ENCODE data around the gene ZDHHC14.

The ZDHHC14 gene

GRCh38 chr6:157487110-157487773 lies 106.3 kb downstream of the ZDHHC14 start:
- Mint-ChIP-seq H3K4me1 (ENCODE audit: low read depth) (peaks cover 37% of the 10 kb centered on the region), H3K27ac (peak overlapping the region; percentile 62), H3K4me3 (no peak overlapping the region), H3K9me3 (peaks cover 4% of the 10 kb centered on the region), H3K36me3 (ENCODE audit: low read depth) (peaks cover 11% of the 10 kb centered on the region), H3K27me3 (ENCODE audit: low read depth) (peaks cover 8% of the 10 kb centered on the region)

DNA sequence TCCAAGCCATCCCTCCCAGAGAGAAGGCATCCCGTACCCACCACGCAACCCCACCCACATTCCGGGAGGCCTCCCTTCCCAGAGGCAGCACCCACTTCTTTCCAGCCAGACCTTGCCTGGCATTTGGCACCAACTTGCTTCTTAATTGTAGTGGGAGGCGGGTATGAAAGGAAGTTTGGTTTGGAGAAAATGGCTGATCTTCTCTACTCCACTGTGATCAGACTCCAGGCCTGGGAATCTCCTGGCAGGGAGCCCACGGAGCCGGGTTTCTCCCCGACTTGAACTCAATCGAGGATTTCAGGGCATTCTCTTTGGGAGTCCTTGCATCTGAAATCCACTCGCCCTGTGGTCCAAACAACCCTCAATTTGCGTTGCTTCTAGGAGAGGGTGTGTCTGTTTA lies 107.1 kb downstream of the ZDHHC14 start:
- H3K4me1 Mint-ChIP-seq (ENCODE audit: low read depth): peaks cover 39% of the 10 kb centered on the region
- H3K9me3 Mint-ChIP-seq: peaks cover 4% of the 10 kb centered on the region
- H3K36me3 Mint-ChIP-seq (ENCODE audit: low read depth): peaks cover 12% of the 10 kb centered on the region
- peaks cover 8% of the 10 kb centered on the region for H3K27me3 Mint-ChIP-seq (ENCODE audit: low read depth)
- no peak overlapping the region for H3K4me3 Mint-ChIP-seq
- no peak overlapping the region for H3K27ac Mint-ChIP-seq

- H3K4me1 Mint-ChIP-seq (ENCODE audit: low read depth): peaks cover 38% of the 10 kb centered on the region
- no peak overlapping the region for H3K27ac Mint-ChIP-seq
- H3K4me3 Mint-ChIP-seq: no peak overlapping the region
These were observed 107.7 kb downstream of the ZDHHC14 start for GRCh38 chr6:157488716-157489118.

DNA sequence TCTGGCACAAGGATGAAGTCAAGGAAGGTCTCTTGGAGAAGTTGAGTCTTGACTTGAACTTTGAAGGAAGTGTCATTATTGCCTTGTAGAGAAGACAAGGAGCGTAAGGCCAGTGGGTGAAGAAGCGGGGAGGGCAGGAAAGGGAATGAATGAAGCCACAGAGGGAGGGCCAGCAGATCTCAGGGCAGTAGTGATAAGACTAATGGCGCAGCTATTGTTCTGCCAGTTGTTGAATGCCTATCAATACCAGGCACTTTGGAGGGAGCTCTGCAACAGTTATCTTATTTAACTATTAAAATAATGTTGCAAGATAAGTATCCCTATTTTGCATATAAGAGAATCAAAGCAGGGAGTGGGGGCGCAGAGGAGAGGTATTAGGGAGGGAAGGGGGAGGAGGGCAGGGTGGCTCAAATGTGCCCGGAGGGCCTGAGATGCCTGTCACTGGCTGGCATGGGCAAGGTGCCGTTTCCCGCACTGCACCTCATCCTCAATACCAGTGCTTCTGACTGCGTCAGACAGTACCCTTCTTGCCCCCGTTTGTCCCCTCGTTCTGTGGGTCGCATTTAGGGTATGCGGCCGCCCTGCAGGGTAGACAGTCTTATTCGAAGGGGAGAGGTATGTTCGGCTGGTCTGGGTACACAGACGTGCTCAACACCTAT lies 109.8 kb downstream of the ZDHHC14 start:
- Mint-ChIP-seq H3K4me1 (ENCODE audit: low read depth) (peaks cover 37% of the 10 kb centered on the region), H3K27ac (no peak overlapping the region), H3K9me3 (peaks cover 3% of the 10 kb centered on the region), H3K4me3 (no peak overlapping the region), H3K36me3 (ENCODE audit: low read depth) (peaks cover 15% of the 10 kb centered on the region), H3K27me3 (ENCODE audit: low read depth) (peaks cover 8% of the 10 kb centered on the region)

More at GRCh38 chr6:157488716-157489118, 107.7 kb downstream of the ZDHHC14 start:
- Mint-ChIP-seq H3K36me3 (ENCODE audit: low read depth) (peaks cover 12% of the 10 kb centered on the region), H3K9me3 (peaks cover 3% of the 10 kb centered on the region), H3K27me3 (ENCODE audit: low read depth) (peaks cover 8% of the 10 kb centered on the region)

DNA sequence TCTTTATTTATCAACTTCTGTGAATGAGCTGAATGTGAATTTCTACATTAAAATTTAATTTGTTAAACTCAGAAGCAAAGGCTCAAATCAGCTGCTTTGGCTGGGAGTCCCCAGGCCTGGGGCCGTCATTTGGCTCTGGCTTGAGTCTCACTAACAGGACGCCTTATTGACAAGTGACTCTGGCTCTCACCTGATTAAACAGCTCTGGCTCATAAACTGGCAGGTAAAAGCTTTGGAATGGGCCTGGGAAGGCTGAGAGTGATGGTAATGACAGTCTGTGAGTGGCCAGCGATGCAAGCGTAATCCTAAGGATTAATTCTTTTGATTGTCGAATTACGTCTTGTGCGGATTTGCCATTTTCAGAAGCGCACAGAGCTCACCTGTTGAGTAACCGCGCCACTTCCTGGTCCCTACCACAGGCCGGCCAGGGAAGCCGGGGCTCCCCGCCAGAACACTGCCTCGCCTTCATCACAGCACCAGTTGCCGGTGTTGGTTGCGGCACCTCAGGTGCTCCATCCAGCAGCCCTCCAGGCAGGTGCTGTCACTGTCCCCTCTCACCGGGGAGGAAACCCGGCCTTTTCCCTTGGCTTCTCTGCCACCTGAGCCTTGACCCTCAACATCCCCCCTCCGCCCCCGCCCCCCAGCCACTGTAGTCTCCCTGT lies 110.7 kb downstream of the ZDHHC14 start:
- Mint-ChIP-seq H3K4me3 (no peak overlapping the region), H3K27ac (no peak overlapping the region), H3K9me3 (peaks cover 10% of the 10 kb centered on the region), H3K27me3 (ENCODE audit: low read depth) (peaks cover 8% of the 10 kb centered on the region), H3K4me1 (ENCODE audit: low read depth) (peaks cover 28% of the 10 kb centered on the region), H3K36me3 (ENCODE audit: low read depth) (peaks cover 17% of the 10 kb centered on the region)

DNA sequence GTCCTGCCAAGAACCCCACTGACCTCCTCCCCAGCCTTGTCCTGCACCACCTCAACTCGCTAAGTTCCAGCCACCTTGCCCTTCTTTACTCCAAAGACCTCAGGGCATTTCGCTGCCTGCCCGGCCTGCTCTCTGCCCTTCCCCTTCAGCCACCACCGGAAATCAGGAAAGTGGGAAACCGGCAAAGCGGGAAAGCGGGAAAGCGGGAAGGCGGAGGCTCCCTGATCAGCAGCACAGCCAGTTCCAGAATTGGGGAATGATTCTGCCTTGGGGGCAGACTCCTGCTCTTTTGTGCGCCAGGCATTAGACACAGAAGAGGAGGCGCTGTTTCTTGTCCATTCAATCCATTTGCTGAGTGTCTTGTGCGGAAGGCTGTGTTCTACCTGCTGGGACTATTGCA lies 111.3 kb downstream of the ZDHHC14 start:
- Mint-ChIP-seq H3K27me3 (ENCODE audit: low read depth) (peaks cover 8% of the 10 kb centered on the region), H3K4me1 (ENCODE audit: low read depth) (peaks cover 25% of the 10 kb centered on the region), H3K36me3 (ENCODE audit: low read depth) (peaks cover 21% of the 10 kb centered on the region), H3K4me3 (no peak overlapping the region), H3K27ac (no peak overlapping the region), H3K9me3 (peaks cover 16% of the 10 kb centered on the region)

GRCh38 chr6:157492741-157493140 lies 111.8 kb downstream of the ZDHHC14 start:
- Mint-ChIP-seq H3K27me3 (ENCODE audit: low read depth) (peaks cover 8% of the 10 kb centered on the region), H3K27ac (no peak overlapping the region), H3K36me3 (ENCODE audit: low read depth) (peaks cover 22% of the 10 kb centered on the region), H3K4me3 (no peak overlapping the region), H3K4me1 (ENCODE audit: low read depth) (peaks cover 21% of the 10 kb centered on the region), H3K9me3 (peaks cover 17% of the 10 kb centered on the region)

GRCh38 chr6:157493173-157493572 lies 112.2 kb downstream of the ZDHHC14 start:
- peaks cover 17% of the 10 kb centered on the region for H3K9me3 Mint-ChIP-seq
- peaks cover 23% of the 10 kb centered on the region for H3K4me1 Mint-ChIP-seq (ENCODE audit: low read depth)
- H3K27me3 Mint-ChIP-seq (ENCODE audit: low read depth): peaks cover 11% of the 10 kb centered on the region
- no peak overlapping the region for H3K27ac Mint-ChIP-seq
- H3K4me3 Mint-ChIP-seq: no peak overlapping the region
- peaks cover 25% of the 10 kb centered on the region for H3K36me3 Mint-ChIP-seq (ENCODE audit: low read depth)

GRCh38 chr6:157493576-157493975 lies 112.6 kb downstream of the ZDHHC14 start:
- peaks cover 25% of the 10 kb centered on the region for H3K36me3 Mint-ChIP-seq (ENCODE audit: low read depth)
- H3K27ac Mint-ChIP-seq: no peak overlapping the region
- no peak overlapping the region for H3K4me3 Mint-ChIP-seq
- peaks cover 22% of the 10 kb centered on the region for H3K4me1 Mint-ChIP-seq (ENCODE audit: low read depth)
- peaks cover 17% of the 10 kb centered on the region for H3K9me3 Mint-ChIP-seq
- peaks cover 12% of the 10 kb centered on the region for H3K27me3 Mint-ChIP-seq (ENCODE audit: low read depth)

DNA sequence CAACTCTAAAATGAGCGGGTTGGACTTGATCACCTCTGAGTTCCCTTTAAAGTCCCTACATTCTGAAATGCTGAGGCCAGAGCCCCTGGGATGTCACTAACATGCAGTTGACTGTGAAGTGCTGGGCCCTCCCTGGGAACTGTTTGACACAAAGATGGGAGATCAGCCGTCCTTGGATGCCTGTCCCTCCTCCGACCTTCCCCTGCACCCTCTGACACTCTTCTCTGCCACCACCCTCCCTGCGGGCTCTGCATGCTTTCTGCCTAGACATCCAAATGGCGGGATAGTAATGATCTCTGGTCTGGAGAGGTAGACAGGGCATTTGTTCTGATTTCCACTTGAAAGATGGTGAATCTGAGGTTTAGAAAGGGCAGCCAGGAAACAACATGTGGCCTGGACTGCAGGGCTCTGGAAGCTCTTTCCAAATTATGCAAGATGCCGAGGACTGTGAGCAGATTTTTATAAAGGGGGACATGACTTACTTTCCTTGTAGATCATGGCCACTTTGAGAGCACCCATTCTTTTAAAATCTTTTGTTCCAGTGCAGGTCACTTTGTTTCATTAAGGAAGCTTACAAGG lies 113.2 kb downstream of the ZDHHC14 start:
- peaks cover 12% of the 10 kb centered on the region for H3K27me3 Mint-ChIP-seq (ENCODE audit: low read depth)
- H3K4me3 Mint-ChIP-seq: no peak overlapping the region
- H3K9me3 Mint-ChIP-seq: peaks cover 17% of the 10 kb centered on the region
- H3K27ac Mint-ChIP-seq: no peak overlapping the region
- H3K36me3 Mint-ChIP-seq (ENCODE audit: low read depth): peaks cover 26% of the 10 kb centered on the region
- peaks cover 22% of the 10 kb centered on the region for H3K4me1 Mint-ChIP-seq (ENCODE audit: low read depth)

- H3K4me3 Mint-ChIP-seq: no peak overlapping the region
- H3K9me3 Mint-ChIP-seq: peaks cover 27% of the 10 kb centered on the region
- peaks cover 22% of the 10 kb centered on the region for H3K36me3 Mint-ChIP-seq (ENCODE audit: low read depth)
- H3K27me3 Mint-ChIP-seq (ENCODE audit: low read depth): peaks cover 4% of the 10 kb centered on the region
- no peak overlapping the region for H3K27ac Mint-ChIP-seq
- H3K4me1 Mint-ChIP-seq (ENCODE audit: low read depth): peaks cover 18% of the 10 kb centered on the region
These were observed 115.6 kb downstream of the ZDHHC14 start for GRCh38 chr6:157496534-157497095.

- Mint-ChIP-seq H3K4me1 (ENCODE audit: low read depth) (peaks cover 18% of the 10 kb centered on the region), H3K9me3 (peaks cover 27% of the 10 kb centered on the region), H3K27ac (no peak overlapping the region), H3K4me3 (no peak overlapping the region), H3K36me3 (ENCODE audit: low read depth) (peaks cover 22% of the 10 kb centered on the region), H3K27me3 (ENCODE audit: low read depth) (peaks cover 4% of the 10 kb centered on the region)
These were observed 116.6 kb downstream of the ZDHHC14 start for GRCh38 chr6:157497579-157497978.

DNA sequence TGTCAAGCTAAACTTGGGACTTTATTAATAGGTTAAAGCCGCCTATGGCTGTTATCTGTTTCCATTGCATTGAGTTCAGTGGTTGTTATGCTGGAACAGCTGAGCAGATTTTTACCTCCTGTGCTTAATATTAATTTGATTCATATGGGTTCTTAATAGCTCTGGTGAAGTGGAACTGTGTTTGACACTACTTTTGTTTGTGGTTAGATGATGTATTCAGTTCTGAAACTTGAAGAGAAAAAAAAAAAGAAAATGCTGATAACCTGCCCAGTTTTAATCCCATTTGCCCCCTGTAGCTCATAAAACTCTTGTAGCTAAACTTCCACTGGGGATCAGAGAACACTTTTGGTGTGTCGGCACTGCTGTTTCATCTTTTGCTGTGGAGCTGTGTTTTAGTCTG lies 117.8 kb downstream of the ZDHHC14 start:
- Mint-ChIP-seq H3K36me3 (ENCODE audit: low read depth) (peaks cover 27% of the 10 kb centered on the region), H3K27me3 (ENCODE audit: low read depth) (peaks cover 4% of the 10 kb centered on the region), H3K4me3 (no peak overlapping the region), H3K4me1 (ENCODE audit: low read depth) (peaks cover 15% of the 10 kb centered on the region), H3K27ac (no peak overlapping the region), H3K9me3 (peaks cover 34% of the 10 kb centered on the region)

DNA sequence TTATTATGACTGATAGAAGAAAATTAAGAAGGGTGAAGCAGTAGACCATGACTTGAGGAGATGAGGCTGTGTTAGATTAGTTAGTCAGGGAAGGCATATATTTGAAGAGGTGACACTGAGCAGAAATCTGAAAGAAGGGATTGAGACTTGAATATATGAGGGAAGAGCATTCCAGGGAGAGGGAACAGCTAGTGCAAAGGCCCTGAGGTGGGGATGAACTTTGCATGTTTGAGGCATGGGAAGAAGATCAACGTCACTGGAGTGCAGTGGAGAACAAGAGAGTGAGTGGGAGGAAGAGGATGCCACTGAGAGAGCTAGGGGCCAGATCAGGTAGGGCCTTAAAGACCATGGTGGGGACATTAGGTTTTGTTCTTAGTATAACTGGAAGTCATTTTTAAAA lies 119.0 kb downstream of the ZDHHC14 start:
- Mint-ChIP-seq H3K4me1 (ENCODE audit: low read depth) (peaks cover 15% of the 10 kb centered on the region), H3K27ac (no peak overlapping the region), H3K36me3 (ENCODE audit: low read depth) (peaks cover 29% of the 10 kb centered on the region), H3K4me3 (no peak overlapping the region), H3K27me3 (ENCODE audit: low read depth) (peaks cover 4% of the 10 kb centered on the region), H3K9me3 (peaks cover 38% of the 10 kb centered on the region)
